T-helper 1 cell (primary cell): Measurements from ENCODE around the gene FUT4.
"Not testable (repeated sequence)": the region's sequence is repeated elsewhere in the genome, so short reads cannot be mapped to it uniquely, and the experiment has no call there.

ENCODE experiments used
- DNase-seq, 5 donors: peaks; one replicate each; pipeline ENCODE4 v3.0.0-alpha.2; 2012 to 2020

FUT4 gene

GRCh38 chr11:94568200-94568599, 24.5 kb downstream of the FUT4 start:
- DNase-seq = no peak

GRCh38 chr11:94568717-94569116, 25.0 kb downstream of the FUT4 start:
- DNase-seq = no peak

- not testable (repeated sequence) for DNase-seq
These were observed 29.3 kb downstream of the FUT4 start for GRCh38 chr11:94572975-94573374.

- no peak for DNase-seq
These were observed 30.7 kb downstream of the FUT4 start for GRCh38 chr11:94574193-94574961.

GRCh38 chr11:94576306-94576705, 32.6 kb downstream of the FUT4 start:
- DNase-seq = no peak

- DNase-seq = no peak
These were observed 34.1 kb downstream of the FUT4 start for GRCh38 chr11:94577841-94578240.

- no peak for DNase-seq
These were observed 38.2 kb downstream of the FUT4 start for GRCh38 chr11:94581926-94582325.

- DNase-seq = no peak
These were observed 39.6 kb downstream of the FUT4 start for GRCh38 chr11:94583213-94583865.

GRCh38 chr11:94583866-94584500, 40.3 kb downstream of the FUT4 start:
- no peak for DNase-seq

GRCh38 chr11:94584978-94585377, 41.3 kb downstream of the FUT4 start:
- DNase-seq = no peak

- no peak for DNase-seq
These were observed 41.7 kb downstream of the FUT4 start for GRCh38 chr11:94585399-94585798.

- no peak for DNase-seq
These were observed 42.8 kb downstream of the FUT4 start for GRCh38 chr11:94586546-94586945.

GRCh38 chr11:94586978-94587377, 43.3 kb downstream of the FUT4 start:
- DNase-seq = no peak

GRCh38 chr11:94588366-94588942, 44.7 kb downstream of the FUT4 start:
- DNase-seq = no peak

GRCh38 chr11:94590352-94591041, 46.8 kb downstream of the FUT4 start:
- DNase-seq = no peak

GRCh38 chr11:94593030-94593429, 49.3 kb downstream of the FUT4 start:
- no peak for DNase-seq

- DNase-seq = no peak
These were observed 51.4 kb downstream of the FUT4 start for GRCh38 chr11:94595076-94595475.

GRCh38 chr11:94597896-94598295, 54.2 kb downstream of the FUT4 start:
- DNase-seq = no peak
